HG03095 (cell line): ENCODE results near the gene ATG5.
"Not testable (repeated sequence)": the region's sequence is repeated elsewhere in the genome, so short reads cannot be mapped to it uniquely, and the experiment has no call there.

Experiments used
- ATAC-seq: cut with Tn5 transposase; IDR thresholded peaks from one replicate; pipeline ENCODE4 v1.9.1; 2021; ENCODE audit warnings: moderate library complexity; ENCODE audit not compliant: unreplicated experiment

ATG5 gene

DNA sequence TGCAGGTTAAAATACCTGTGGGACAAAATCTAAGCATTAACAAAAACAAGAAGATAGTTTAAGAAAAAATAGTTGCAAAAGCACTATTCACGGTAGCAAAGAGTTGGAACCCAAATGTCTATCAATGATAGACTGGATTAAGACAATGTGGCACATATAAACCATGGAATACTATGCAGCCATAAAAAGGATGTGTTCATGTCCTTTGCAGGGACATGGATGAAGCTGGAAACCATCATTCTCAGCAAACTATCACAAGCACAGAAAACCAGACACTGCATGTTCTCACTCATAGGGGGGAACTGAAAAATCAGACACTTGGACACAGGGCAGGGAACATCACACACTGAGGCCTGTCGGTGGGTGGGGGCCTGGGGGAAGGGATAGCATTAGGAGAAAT is 65.8 kb downstream of the ATG5 start:
- ATAC-seq, result not testable (repeated sequence)

DNA sequence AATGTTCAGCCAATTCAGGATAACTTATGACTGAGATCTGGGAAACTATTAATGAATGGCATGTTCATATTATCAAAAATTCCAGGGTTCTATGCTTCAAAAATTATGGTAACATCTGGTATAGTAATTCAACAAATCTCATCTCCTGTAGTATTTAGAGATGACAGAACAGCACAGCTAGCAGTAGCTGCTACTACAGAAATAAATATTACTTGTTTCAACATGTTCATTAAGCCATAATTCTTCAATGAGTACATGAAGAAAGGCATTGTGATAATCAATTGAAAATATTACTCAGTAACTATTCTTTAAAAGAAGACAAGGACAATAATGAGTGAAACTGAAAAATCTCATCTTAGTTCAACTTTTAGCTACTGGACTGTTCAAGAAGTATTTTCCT is 66.8 kb downstream of the ATG5 start:
- ATAC-seq, result no peak

DNA sequence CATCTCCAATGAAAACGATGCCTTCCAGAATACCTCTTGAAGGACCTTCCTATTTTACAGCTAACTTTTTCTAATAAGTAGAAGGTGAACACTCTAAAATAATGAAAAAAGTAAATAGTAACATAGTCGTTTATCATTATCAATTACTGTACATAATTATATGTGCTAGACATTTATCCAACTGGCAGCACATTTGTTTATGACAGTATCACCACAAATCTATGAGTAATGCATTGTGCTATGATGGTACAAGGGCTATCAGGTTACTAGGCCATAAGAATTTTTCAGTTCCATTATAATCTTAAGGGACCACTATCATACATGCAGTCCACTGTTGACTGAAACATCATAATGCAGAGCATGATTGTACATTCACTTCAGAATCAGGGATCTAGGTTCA is 68.4 kb downstream of the ATG5 start:
- no peak for ATAC-seq

DNA sequence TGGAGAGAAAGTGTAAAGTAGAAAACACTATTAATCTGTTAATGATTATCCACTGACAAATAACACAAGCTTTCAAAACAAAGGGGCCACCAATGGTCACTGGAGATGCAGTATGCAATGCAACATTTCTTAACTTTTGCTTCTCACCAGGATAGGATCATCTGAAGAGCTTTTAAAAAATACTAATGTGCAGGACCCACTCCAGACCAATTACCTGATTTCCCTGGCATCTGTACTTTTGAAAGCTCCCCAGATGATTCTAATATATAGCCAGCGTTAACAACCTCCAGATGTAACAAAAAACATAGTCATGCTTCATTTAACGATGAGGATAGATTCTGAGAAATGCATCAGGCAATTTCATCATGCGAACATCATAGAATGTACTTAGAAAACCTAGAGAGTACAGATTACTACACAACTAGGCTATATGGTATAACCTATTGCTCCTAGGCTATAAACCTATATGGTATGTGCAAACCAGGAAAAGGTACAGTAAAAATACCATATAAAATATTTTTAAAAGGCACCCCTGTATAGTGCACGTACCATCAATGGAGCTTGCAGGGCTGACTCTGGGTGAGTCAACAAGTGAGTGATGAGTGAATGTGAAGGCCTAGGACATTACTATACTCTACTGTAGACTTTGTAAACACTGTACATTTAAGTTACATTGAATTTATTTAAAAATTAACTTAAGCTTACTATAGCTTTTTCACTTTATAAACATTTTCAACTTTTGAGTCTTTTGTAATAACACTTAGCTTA is 69.2 kb downstream of the ATG5 start:
- ATAC-seq, result no peak

DNA sequence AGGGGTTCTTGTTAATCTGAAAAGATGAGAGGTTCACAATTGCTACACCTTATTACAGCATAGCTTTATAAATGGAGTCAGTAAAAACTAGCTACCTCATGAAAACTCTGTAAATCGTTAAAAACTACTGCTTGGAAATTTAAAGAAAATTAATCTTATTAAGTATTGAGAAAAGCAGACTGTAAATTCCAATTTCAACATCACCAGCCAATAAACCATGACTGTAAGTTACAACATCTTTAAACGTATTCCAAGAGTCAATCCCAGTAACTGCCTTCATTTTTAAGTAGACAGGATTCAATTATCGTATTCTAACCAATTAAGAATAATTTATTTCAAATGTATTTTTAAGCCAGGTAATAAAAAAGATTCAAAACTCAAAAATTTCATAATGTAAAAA is 70.3 kb downstream of the ATG5 start:
- no peak for ATAC-seq

DNA sequence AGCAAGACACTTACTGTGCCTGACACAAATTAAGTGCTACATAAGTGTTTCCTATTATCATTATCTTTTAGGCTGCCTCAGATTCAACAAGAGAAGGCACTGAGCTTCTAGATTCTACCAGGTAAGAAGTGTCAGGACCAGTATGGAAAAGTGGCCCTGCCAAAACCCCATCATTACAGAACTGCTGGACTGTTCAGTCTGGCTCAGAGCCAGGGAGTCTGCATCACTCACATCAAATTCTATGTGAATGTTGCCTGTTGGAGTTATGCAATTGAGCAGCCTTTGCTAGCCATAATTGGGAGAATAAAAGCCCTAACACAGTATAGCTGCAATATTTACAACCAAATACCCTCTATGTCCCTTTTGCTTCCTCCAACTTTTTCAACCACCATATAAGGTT is 70.9 kb downstream of the ATG5 start:
- ATAC-seq, result no peak

DNA sequence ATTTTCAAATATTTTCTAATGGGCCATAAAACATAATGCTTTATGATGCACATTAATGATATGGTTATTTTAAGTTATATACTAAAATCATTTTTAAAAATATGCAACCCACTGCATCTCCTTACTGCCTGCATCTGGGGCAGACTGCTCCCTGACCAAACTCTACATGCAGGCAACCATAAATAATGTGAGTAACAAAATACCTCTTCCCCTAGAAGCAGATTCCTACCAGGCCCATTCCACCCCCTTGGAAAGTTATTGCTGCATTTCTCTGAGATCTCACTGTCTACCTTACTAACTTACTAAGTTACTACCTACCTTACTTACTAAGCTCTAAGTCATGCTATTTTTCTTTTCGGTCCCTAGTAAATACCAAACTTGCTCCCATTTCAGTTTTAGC is 71.8 kb downstream of the ATG5 start:
- no peak for ATAC-seq

DNA sequence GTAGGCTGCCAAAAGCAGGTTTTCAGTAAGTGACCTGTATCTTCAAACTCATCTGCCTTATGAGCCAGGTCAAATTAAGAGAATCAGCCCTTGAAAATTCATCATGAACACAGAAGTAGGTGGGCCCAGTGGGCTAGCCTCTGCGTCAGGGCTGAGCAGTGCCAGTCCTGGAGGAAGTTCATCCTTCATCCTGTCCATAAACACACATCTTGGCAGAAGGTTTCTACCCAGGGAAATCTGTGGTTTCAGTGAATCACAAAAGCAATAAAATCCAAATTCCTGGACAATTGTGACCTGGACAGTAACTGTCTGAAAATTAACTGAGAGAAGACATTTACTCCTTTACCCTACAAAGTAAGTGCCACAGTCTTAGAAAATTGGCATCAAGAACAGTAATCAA is 72.4 kb downstream of the ATG5 start:
- ATAC-seq, result no peak

DNA sequence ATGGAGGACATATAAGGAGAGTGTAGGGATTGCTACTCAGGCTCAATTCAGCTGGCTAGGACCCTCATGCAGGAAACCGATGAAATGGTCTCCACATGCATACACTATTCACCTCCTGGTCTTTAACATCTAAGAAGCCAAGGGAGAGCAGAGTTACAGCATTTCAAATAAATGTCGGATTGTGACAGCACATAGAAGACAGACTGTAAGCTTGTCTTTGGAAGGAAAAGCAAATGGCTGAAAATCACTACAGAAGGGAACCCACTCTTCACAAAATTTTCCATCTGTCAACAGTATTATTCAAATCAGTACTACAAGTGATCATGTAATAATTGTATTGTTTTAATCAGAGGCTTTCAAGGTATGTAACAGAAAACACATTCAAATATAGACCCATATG is 72.9 kb downstream of the ATG5 start:
- no peak for ATAC-seq

DNA sequence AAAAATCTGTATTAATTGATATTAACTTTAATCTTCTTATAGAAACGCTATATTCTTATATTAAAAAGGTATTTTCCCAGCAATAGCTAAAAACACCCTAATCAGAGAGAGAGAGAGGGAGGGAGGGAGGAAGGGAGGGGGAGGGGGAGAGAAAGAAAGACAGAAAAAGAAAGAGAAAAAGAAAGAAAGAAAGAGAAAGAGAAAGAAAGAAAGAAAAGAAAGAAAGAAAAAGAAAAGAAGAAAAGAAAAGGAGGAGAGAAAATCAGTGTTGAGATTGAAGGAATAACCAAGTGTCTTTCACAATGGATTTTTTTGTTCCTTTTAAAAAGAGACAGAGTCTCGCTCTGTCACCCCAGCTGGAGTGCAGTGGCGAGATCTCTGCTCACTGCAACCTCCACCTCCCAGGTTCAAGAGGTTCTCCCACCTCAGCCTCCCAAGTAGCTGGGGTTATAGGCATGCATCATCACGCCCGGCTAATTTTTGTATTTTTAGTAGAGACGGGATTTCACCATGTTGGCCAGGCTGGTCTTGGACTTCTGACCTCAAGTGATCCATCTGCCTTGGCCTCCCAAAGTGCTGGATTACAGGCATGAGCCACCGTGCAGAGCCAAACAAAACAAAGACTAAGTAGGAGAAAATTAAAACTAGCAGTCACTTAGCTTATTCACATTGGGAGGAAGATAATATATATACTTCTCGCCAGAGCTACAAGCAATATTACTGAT is 73.9 kb downstream of the ATG5 start:
- ATAC-seq, result not testable (repeated sequence)

DNA sequence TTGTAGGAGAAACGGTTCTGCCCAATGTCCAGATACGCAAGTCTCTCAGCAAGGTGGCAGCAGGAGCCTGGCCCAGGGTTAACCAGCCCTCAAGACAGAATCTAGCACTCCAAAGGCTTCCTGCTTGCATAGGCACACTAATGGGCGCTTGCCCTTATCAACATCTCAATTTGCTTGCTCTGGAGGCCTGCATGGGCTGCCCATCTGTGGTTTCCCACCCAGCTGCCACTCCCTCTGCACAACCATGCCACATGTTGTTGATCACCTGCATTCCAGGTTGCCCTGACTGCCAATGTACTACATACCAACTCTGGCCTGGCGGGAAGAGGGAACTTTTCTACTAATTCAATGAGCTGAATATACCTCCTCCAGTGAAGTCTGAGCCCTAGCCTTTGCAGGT is 74.6 kb downstream of the ATG5 start:
- ATAC-seq, result no peak

DNA sequence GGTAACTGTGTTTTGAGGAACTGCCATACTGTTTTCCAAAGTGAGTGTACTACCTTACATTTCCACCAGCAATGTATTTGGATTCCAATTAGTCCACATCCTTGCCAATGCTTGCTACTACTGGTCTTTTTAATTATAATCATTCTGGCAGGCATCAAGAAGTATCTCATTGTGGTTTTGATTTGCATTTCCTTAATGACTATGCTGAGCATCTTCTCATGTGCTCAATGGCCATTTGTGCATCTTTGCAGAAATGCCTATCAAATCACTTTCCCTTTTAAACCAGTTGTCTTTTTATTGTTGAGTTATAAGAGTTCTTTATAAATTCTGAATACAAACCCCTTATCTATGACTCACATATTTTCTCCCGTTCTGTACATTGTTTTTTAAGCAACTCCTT is 75.9 kb downstream of the ATG5 start:
- no peak for ATAC-seq

DNA sequence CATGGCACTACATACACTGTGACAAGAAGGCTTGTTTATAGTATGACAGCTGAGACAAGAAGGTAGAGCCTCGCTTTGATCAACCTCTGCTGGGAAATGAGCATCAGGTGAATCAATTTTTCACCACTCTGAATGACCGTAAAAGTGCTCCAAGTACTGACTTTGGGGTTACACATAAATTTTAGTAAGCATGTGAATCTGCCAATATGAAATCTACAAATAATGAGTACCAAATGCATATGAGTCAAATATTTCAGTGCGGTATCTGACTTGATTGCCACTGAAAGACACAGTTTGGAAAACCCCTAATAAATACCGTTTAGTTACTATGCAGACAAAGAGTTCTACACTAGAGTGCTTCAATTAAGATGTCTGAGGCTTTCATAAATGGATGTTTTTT is 77.8 kb downstream of the ATG5 start:
- ATAC-seq, result peak; percentile 38

DNA sequence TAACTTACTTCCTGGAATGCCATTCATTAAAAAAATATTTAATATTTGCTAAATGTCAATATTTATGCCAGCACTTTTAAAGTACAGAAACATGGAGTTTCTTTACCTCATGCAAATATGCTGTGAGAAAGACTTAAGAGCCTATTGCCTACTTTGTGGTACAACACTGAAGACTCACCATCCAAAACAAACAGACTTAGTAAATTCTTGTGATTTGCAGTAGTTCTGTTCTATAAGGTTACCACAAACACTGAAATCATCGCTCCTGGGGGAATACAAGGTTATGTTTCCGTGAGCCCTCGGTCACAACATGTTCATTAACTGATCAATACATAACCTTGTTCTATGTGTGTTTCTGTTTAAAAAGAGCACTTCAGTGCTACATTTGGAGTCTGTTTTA is 78.3 kb downstream of the ATG5 start:
- ATAC-seq, result peak; percentile 42

DNA sequence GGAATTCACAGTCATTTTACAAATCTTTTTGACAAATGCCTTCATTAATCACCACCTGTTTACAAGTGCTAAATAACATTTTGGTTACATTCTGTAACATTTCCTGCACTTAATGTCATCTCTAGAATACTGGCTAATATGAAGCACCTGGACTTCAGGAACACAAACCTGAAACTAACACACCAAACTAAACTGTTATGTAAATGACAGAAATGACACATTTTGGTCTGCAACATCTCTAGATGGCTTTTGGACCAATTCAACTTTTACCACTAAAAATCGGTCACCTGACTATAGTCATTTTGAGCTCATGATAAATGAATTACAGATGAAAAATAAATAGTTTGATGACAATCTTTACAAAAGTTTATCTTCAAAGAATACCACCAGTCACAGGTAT is 80.6 kb downstream of the ATG5 start:
- peak; percentile 60 for ATAC-seq

DNA sequence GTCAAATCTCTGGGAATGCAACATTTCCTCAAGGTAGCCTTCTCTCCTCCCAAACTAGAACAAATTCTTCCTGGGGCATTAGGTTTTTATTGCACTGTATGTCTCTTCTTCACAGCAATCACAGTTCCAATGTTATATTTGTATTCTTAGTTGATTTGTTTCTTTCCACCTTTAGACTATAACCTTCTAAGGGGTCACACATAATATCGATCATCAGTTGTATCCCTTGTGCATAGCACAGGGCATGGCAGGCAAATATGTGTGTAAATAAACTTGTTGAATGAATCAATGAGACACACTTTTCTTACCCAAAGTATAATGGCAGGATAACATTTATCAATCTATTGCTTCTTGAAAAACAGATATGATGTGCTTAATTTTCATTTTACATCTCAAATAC is 81.0 kb downstream of the ATG5 start:
- ATAC-seq, result no peak

DNA sequence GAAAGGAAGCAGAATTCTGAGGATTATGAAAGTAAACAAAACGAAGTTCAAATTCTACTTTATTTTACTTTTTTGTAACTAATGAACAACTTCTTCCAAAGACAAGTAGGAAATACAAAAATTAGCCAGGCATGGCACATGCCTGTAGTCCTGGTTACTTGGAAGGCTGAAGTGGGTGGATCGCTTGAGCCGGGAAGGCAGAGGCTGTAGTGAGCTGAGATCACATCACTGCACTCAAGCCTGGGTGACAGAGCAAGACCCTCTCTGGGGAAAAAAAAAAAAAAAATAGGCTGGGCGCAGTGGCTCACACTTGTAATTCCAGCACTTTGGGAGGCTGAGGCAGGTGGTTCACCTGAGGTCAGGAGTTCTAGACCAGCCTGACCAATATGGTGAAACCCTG is 82.3 kb downstream of the ATG5 start:
- no peak for ATAC-seq

DNA sequence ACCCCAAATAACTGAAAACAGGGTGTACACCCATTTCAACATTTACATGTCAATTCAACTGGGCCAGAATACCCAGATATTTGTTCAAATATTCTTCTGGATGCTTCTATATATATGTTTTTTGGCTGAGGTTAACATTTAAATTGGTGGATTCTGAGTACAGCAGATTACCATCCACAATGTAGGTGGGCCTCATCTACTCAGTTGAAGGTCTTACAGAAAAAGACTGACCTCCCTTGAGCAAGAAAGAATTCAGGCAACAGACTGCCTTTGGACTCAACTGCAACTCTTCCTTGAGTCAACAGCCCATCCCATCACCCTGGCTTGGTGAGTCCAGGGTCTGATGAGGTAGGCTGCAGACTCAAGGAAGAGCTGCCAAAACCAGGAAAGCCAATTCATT is 84.1 kb downstream of the ATG5 start:
- ATAC-seq, result no peak

DNA sequence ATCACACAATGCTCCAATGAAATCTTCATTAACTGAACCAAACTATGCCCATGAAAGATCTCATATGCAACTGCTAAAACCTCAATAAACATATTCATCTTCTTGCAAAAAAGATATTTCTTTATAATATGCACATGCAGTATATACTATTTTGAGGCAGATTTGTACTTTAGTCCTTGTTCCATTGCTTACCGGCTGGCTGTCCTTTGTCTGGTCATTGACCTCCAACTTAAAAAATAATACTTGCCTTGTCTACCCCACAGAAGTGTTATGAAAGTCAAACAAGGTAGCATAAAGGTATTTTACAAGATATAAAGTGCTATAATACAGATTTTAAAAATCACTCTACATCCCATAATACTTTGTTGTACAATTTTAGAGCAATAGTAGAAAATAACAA is 88.3 kb downstream of the ATG5 start:
- ATAC-seq, result no peak

DNA sequence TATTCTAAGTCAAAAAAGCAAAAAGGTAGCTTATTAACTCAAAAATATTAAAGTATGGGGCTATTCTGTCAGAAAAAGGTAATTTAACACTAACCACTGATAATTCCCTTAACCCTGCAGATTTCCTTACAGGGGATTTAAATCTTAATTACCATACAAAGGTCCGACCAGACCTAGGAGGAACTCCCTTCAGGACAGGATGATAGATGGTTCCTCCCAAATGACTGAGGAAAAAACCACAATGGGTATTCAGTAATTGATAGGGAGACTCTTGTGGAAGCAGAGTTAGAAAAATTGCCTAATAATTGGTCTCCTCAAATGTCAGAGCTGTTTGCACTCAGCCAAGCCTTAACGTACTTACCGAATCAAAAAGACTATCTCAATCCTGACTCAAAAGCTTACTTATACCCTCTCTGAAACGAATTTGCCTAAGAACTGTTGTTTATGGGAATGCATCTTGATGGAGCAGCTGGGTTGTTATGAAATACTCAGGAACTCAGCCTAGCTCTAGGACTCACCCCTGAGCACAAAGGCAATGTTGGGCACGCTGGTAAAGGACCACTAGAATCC is 95.6 kb downstream of the ATG5 start:
- not testable (repeated sequence) for ATAC-seq

DNA sequence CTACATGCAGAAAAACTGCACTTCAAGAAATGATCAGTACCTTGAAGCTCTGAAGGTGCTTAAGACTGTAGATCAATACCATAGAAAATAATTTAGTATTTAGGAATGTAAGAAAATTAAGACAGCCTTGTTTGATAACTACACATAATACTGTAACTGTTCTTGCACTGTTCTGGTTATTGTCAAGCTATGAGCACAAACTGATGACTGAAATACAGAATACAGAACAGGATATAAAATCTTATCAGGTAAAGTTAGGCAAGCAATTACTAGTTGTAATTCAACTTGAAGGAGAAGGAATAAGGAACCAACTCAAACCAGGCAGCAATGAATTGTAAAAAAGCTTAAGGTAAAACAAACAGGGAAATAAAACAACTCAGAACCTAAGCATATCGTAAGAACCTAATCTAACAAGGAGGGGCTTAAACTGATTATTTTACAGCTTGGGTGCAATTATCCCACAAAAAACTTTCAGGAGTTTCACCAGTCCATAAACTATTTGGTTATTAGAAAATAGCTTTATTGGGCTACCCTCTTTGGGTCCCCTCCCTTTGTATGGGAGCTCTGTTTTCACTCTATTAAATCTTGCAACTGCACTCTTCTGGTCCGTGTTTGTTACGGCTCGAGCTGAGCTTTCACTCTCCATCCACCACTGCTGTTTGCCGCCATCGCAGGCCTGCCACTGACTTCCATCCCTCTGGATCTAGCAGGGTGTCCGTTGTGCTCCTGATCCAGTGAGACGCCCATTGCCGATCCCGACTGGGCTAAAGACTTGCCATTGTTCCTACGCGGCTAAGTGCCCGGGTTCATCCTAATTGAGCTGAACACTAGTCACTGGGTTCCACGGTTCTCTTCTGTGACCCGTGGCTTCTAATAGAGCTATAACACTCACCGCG is 97.7 kb downstream of the ATG5 start:
- no peak for ATAC-seq
